ENCODE results near the gene FAM184A. TPM values are rescaled to one million over a fixed set of nuclear protein-coding genes. Genes with fewer than 3 reads are reported as not detected.
A peak's percentile ranks its signal among the peaks of the same experiment; 100 is the strongest.

The FAM184A gene
- total and polyA plus RNA-seq, 2 of the 13 experiments (the other 11 are each of a cell fraction or from before 2014, with no cell fraction given) = 7.0 to 18.0 TPM

DNA sequence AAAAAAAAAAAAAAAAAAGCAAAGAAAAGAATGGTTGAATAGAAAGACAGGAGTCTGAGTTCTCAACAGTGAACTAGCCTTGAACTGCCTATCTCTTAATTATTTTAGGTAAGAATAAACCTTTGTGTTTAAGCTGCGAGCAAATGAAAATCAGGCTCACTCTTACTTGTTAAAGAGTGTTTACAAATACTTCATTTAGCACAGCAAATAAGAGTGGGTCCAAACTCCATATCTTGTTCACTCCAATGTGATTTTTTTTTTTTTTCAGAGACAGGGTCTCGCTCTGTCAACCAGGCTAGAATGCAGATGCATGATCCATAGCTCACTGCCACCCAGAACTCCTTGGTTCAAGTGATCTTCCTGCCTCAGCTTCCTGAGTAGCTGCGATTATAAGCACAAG, 155.4 kb downstream of the FAM184A start (continued):
- TF ChIP-seq UBTF (CRISPR knock-in tag; IDR thresholded peaks at IDR 0.05) (no peak), ZGPAT (CRISPR knock-in tag; IDR thresholded peaks at IDR 0.05) (peak; percentile 67; the same call in 1 of the 2 replicates), HNF4G (IDR thresholded peaks at IDR 0.05; ENCODE audit: borderline replicate concordance, low read depth, low read length) (peak; percentile 43; the same call in 1 of the 2 replicates), HNF4G (CRISPR knock-in tag; IDR thresholded peaks at IDR 0.05; ENCODE audit: borderline replicate concordance, low read depth) (no peak)
- TF ChIP-seq, protein P1, sequence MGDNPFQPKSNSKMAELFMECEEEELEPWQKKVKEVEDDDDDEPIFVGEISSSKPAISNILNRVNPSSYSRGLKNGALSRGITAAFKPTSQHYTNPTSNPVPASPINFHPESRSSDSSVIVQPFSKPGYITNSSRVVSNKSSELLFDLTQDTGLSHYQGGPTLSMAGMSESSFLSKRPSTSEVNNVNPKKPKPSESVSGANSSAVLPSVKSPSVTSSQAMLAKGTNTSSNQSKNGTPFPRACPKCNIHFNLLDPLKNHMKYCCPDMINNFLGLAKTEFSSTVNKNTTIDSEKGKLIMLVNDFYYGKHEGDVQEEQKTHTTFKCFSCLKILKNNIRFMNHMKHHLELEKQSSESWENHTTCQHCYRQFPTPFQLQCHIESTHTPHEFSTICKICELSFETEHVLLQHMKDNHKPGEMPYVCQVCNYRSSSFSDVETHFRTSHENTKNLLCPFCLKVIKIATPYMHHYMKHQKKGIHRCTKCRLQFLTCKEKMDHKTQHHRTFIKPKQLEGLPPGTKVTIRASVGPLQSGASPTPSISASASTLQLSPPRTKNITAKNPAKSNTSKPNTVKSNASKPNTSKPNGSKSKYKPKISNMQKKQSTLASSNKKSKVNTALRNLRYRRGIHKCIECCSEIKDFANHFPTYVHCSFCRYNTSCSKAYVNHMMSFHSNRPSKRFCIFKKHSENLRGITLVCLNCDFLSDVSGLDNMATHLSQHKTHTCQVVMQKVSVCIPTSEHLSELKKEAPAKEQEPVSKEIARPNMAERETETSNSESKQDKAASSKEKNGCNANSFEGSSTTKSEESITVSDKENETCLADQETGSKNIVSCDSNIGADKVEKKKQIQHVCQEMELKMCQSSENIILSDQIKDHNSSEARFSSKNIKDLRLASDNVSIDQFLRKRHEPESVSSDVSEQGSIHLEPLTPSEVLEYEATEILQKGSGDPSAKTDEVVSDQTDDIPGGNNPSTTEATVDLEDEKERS (CRISPR knock-in tag; IDR thresholded peaks at IDR 0.05) = no peak

GRCh38 chr6:118921084-118921483, 157.4 kb downstream of the FAM184A start:
- peaks cover 16% of the 10 kb centered on the region for H3K4me1 ChIP-seq (ENCODE audit: insufficient read depth, low read length)
- intact Hi-C loops (cut with micrococcal nuclease; ENCODE audit: unreplicated experiment) (no loop called here), in situ Hi-C loops (cut with HindIII; ENCODE audit: extremely low pct_ligation_motif_present, low pct_unique_long_range_greater_than_20kb) (no loop called here)
- peaks cover 15 to 54% of the 10 kb centered on the region in 2 experiments for H3K36me3 ChIP-seq (replicated peaks in 1 of 2; ENCODE audit: control insufficient read depth in 1 of 2, insufficient read depth in 2 of 2, low read length in 2 of 2)
- FAIRE-seq (no peak), ATAC-seq (no peak), DNase-seq (ENCODE audit: low spot score) (no peak)
- no peaks in the 10 kb centered on the region for H3K27me3 ChIP-seq (ENCODE audit: control insufficient read depth in 1 of 2, insufficient read depth in 2 of 2, low read length in 2 of 2)
- TF ChIP-seq, protein P2, sequence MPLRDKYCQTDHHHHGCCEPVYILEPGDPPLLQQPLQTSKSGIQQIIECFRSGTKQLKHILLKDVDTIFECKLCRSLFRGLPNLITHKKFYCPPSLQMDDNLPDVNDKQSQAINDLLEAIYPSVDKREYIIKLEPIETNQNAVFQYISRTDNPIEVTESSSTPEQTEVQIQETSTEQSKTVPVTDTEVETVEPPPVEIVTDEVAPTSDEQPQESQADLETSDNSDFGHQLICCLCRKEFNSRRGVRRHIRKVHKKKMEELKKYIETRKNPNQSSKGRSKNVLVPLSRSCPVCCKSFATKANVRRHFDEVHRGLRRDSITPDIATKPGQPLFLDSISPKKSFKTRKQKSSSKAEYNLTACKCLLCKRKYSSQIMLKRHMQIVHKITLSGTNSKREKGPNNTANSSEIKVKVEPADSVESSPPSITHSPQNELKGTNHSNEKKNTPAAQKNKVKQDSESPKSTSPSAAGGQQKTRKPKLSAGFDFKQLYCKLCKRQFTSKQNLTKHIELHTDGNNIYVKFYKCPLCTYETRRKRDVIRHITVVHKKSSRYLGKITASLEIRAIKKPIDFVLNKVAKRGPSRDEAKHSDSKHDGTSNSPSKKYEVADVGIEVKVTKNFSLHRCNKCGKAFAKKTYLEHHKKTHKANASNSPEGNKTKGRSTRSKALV (CRISPR knock-in tag; IDR thresholded peaks at IDR 0.05) = no peak
- TF ChIP-seq ZFAT (CRISPR knock-in tag; conservative IDR thresholded peaks at IDR 0.05) (no peak), ZNF619 (CRISPR knock-in tag; IDR thresholded peaks at IDR 0.05) (no peak), YEATS2 (CRISPR knock-in tag; IDR thresholded peaks at IDR 0.05; ENCODE audit: borderline replicate concordance) (no peak)
- no peak overlapping the region for H3K27ac ChIP-seq (ENCODE audit: extremely low read length, insufficient read depth, low read length)
- no peaks in the 10 kb centered on the region for H3K79me2 ChIP-seq (ENCODE audit: insufficient read depth, low read length)
- H4K20me1 ChIP-seq (ENCODE audit: insufficient read depth, low read length) = no peaks in the 10 kb centered on the region
- H3K4me2 ChIP-seq (ENCODE audit: low read depth, low read length) = no peak overlapping the region
- no peak overlapping the region for H3K9ac ChIP-seq (ENCODE audit: insufficient read depth, low read depth, low read length)
- WGBS (ENCODE audit: low lambda C conversion rate) = 96% methylated on average over 1 of the region's 1 CpG
- ChIA-PET CTCF (ENCODE audit: low intra/inter-chr PET ratio, low total read pairs) (no interaction called here), POLR2A (no interaction called here)
- BruUV-seq (replicated peaks) = no TSS peak
- H2AFZ ChIP-seq (ENCODE audit: low read length) = no peak overlapping the region
- no peaks in the 10 kb centered on the region for H3K9me3 ChIP-seq (ENCODE audit: low read length)
- H3K4me3 ChIP-seq (replicated peaks in 1 of 3; ENCODE audit: insufficient read depth in 1 of 3, low read depth in 2 of 3, low read length in 3 of 3) = no peak overlapping the region
